ENCODE measurements around the gene ZNF597. TPM values are rescaled to one million over a fixed set of nuclear protein-coding genes. Genes with fewer than 3 reads are reported as not detected.

ZNF597 gene
- total RNA-seq = 1 to 10 TPM; 2.1 to 3.2 (median 2.5) TPM

GRCh38 chr16:3443108-3444031 lies at the start of gene ZNF597, which contains the start of gene NAA60:
Gene ZNF597, minus strand, starts transcription at chr16:3443504. Its CDS starts 351 bp downstream, at chr16:3443153.
Gene NAA60, plus strand, starts transcription at chr16:3443680. Its CDS starts 32,548 bp downstream, at chr16:3476228.
- DNase-seq (ENCODE audit: low spot score in 2 of 2) = peak; percentile 87 to 93
- intact Hi-C loops (cut with DNase I; ENCODE audit: low total_unique reads) = no loop called here
- no peak for TF ChIP-seq POLR2A (IDR thresholded peaks at IDR 0.05)
- TF ChIP-seq CTCF (IDR thresholded peaks at IDR 0.05) = no peak
- H3K4me3 ChIP-seq (ENCODE audit: low read depth, poor library complexity, severe bottlenecking) = peak within 1 kb of the TSS; percentile 47
- WGBS, 2 donors = 42 to 52% methylated on average over 59 to 61 of the region's 61 CpGs

GRCh38 chr16:3492356-3492755 lies 49.1 kb upstream of the ZNF597 start:
- intact Hi-C loops (cut with DNase I; ENCODE audit: low total_unique reads) = no loop called here
- TF ChIP-seq CTCF (IDR thresholded peaks at IDR 0.05) = no peak
- TF ChIP-seq POLR2A (IDR thresholded peaks at IDR 0.05) = no peak
- DNase-seq (ENCODE audit: low spot score in 2 of 2) = no peak
- 91 to 93% methylated on average over 8 to 10 of the region's 10 CpGs for WGBS, 2 donors
- no peak overlapping the region for H3K4me3 ChIP-seq (ENCODE audit: low read depth, poor library complexity, severe bottlenecking)

- H3K4me3 ChIP-seq (ENCODE audit: low read depth, poor library complexity, severe bottlenecking) = no peak overlapping the region
- DNase-seq (ENCODE audit: low spot score in 2 of 2) = no peak
- no peak for TF ChIP-seq CTCF (IDR thresholded peaks at IDR 0.05)
- TF ChIP-seq POLR2A (IDR thresholded peaks at IDR 0.05) = no peak
- 59 to 62% methylated on average over 17 of the region's 17 CpGs for WGBS, 2 donors
- intact Hi-C loops (cut with DNase I; ENCODE audit: low total_unique reads) = no loop called here
These were observed 47.8 kb upstream of the ZNF597 start for GRCh38 chr16:3490911-3491629.

- DNase-seq (ENCODE audit: low spot score in 2 of 2) = no peak
- intact Hi-C loops (cut with DNase I; ENCODE audit: low total_unique reads) = no loop called here
- 70 to 72% methylated on average over 10 to 13 of the region's 13 CpGs for WGBS, 2 donors
- H3K4me3 ChIP-seq (ENCODE audit: low read depth, poor library complexity, severe bottlenecking) = no peak overlapping the region
- TF ChIP-seq CTCF (IDR thresholded peaks at IDR 0.05) (no peak), POLR2A (IDR thresholded peaks at IDR 0.05) (no peak)
These were observed 45.5 kb upstream of the ZNF597 start for GRCh38 chr16:3488801-3489200.

- no peak for DNase-seq (ENCODE audit: low spot score in 2 of 2)
- intact Hi-C loops (cut with DNase I; ENCODE audit: low total_unique reads) = no loop called here
- TF ChIP-seq CTCF (IDR thresholded peaks at IDR 0.05) = no peak
- TF ChIP-seq POLR2A (IDR thresholded peaks at IDR 0.05) = no peak
- 82 to 87% methylated on average over 21 to 24 of the region's 24 CpGs for WGBS, 2 donors
- no peak overlapping the region for H3K4me3 ChIP-seq (ENCODE audit: low read depth, poor library complexity, severe bottlenecking)
These were observed 44.5 kb upstream of the ZNF597 start for GRCh38 chr16:3487521-3488410.

Measured in lower leg skin (tissue), 4 donors.